ENCODE data around the gene SFRP5. TPM values are rescaled to one million over a fixed set of nuclear protein-coding genes. Genes with fewer than 3 reads are reported as not detected.
A peak's percentile ranks its signal among the peaks of the same experiment; 100 is the strongest.

The SFRP5 gene
- total RNA-seq, 1 experiment from 2014 or later, result not detected

- TF ChIP-seq REST (IDR thresholded peaks at IDR 0.05; ENCODE audit: low read depth) (no peak), MAX (IDR thresholded peaks at IDR 0.05) (no peak), JUND (IDR thresholded peaks at IDR 0.05) (no peak), CEBPB (IDR thresholded peaks at IDR 0.05; ENCODE audit: low read depth) (no peak), TCF7L2 (IDR thresholded peaks at IDR 0.05; ENCODE audit: borderline replicate concordance, extremely low read depth, insufficient read depth, insufficient read length) (no peak), YY1 (IDR thresholded peaks at IDR 0.05; ENCODE audit: extremely low read depth, insufficient replicate concordance, low read depth, low read length) (no peak), RAD21 (IDR thresholded peaks at IDR 0.05; ENCODE audit: low read depth) (peak; percentile 98), EZH2 (IDR thresholded peaks at IDR 0.05) (no peak), EZH2phosphoT487 (IDR thresholded peaks at IDR 0.05; ENCODE audit: borderline replicate concordance) (no peak), ELF1 (IDR thresholded peaks at IDR 0.05; ENCODE audit: borderline replicate concordance, low read depth) (no peak), ATF3 (IDR thresholded peaks at IDR 0.05) (no peak)
These were observed 40.3 kb downstream of the SFRP5 start (continued) for GRCh38 chr10:97731346-97732051.

Measured in HCT116 (cell line).